ENCODE results near the gene RASAL1.

DNA sequence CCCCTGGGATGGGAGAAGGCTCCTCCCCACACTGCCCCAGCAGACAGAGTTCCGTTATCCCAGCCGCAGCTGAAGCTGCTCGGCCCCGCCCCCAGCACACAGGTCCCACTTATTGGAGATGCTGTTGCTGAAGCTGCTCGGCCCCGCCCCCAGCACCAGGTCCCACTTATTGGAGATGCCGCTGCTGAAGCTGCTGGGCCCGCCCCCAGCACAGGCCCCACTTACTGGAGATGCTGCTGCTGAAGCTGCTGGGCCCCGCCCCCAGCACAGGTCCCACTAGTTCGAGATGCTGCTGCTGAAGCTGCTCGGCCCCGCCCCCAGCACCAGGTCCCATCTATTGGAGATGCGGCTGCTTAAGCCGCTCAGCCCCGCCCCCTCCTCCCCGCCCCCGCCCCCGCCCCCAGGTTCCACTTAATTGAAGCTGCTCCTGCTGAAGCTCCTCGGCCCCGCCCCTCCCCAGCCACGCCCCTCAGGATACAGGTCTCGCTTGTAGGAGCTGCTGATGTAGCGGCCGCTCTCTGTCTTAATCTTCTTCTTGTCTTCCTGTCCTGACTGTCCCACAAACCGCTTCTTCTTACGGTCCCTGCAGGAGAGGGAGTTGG lies 26.0 kb upstream of the RASAL1 start:
- TF ChIP-seq POLR2A (IDR thresholded peaks at IDR 0.05; ENCODE audit: low read length) (no peak), CTCF (IDR thresholded peaks at IDR 0.05) (no peak), CEBPB (IDR thresholded peaks at IDR 0.05) (no peak), EP300 (IDR thresholded peaks at IDR 0.05) (no peak), RAD21 (conservative IDR thresholded peaks at IDR 0.05 in 1 of 2, IDR thresholded peaks at IDR 0.05 in 1 of 2) (no peak), CHD2 (IDR thresholded peaks at IDR 0.05; ENCODE audit: low read length, partially characterized antibody) (no peak), NFE2L2 (conservative IDR thresholded peaks at IDR 0.05; ENCODE audit: low read length) (no peak), KDM5A (IDR thresholded peaks at IDR 0.05) (no peak), RFX5 (IDR thresholded peaks at IDR 0.05) (no peak), HMGXB4 (CRISPR knock-in tag; IDR thresholded peaks at IDR 0.05; ENCODE audit: borderline replicate concordance) (no peak)
- TF ChIP-seq, protein P1, sequence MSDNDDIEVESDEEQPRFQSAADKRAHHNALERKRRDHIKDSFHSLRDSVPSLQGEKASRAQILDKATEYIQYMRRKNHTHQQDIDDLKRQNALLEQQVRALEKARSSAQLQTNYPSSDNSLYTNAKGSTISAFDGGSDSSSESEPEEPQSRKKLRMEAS (IDR thresholded peaks at IDR 0.05) = no peak
- TF ChIP-seq, protein P2, sequence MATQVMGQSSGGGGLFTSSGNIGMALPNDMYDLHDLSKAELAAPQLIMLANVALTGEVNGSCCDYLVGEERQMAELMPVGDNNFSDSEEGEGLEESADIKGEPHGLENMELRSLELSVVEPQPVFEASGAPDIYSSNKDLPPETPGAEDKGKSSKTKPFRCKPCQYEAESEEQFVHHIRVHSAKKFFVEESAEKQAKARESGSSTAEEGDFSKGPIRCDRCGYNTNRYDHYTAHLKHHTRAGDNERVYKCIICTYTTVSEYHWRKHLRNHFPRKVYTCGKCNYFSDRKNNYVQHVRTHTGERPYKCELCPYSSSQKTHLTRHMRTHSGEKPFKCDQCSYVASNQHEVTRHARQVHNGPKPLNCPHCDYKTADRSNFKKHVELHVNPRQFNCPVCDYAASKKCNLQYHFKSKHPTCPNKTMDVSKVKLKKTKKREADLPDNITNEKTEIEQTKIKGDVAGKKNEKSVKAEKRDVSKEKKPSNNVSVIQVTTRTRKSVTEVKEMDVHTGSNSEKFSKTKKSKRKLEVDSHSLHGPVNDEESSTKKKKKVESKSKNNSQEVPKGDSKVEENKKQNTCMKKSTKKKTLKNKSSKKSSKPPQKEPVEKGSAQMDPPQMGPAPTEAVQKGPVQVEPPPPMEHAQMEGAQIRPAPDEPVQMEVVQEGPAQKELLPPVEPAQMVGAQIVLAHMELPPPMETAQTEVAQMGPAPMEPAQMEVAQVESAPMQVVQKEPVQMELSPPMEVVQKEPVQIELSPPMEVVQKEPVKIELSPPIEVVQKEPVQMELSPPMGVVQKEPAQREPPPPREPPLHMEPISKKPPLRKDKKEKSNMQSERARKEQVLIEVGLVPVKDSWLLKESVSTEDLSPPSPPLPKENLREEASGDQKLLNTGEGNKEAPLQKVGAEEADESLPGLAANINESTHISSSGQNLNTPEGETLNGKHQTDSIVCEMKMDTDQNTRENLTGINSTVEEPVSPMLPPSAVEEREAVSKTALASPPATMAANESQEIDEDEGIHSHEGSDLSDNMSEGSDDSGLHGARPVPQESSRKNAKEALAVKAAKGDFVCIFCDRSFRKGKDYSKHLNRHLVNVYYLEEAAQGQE (IDR thresholded peaks at IDR 0.05) = no peak
